HepG2 (cell line): ENCODE data around the gene VEZT.

Source experiments
- CSRNP2 ChIP-seq: sonication (generic); formaldehyde crosslinking; conservative IDR thresholded peaks from 2 replicates; pipeline ENCODE4 v1.8.0; 2022; ENCODE audit warnings: low read depth, missing genetic modification reagents
- MXI1 ChIP-seq: IDR thresholded peaks from 3 replicates; pipeline ENCODE4 v1.6.1; 2012; ENCODE audit warnings: low read depth, low read length, inconsistent platforms, borderline replicate concordance

DNA sequence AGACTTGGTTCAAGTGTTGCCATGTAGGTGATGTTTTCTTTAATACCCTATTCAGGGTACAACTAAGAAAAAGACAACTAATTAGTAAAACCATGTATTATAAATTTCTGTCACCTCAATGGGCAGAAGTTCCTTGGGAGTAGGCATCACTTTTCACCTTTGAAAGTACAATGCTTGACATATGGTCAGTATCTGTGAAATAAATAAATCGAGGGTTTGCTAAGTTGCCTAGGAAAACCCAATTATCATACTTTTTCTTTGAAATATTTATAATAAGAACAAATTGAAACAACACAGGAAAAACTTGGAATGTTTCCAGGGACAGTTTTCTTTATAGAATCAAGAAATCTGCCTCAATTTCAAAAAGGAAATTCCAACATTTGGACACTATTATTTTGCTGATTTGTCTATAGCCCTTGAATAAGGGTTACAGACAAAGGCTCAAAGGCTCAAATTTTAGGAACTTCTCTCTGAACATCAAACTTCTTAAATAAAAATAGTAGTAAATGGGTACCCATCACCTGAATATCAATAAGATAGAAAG lies 14.0 kb upstream of the VEZT start:
- no peak for TF ChIP-seq MXI1
- TF ChIP-seq CSRNP2 (CRISPR knock-in tag), result no peak
